GM21528 (cell line): Measurements from ENCODE around the gene SLC25A13.

ENCODE experiments used
- ATAC-seq: cut with Tn5 transposase; IDR thresholded peaks from one replicate; pipeline ENCODE4 v1.9.1; 2021; ENCODE audit warnings: mild to moderate bottlenecking, moderate library complexity; ENCODE audit not compliant: unreplicated experiment, low FRiP score

The SLC25A13 gene

GRCh38 chr7:96244244-96244991 is 77.5 kb downstream of the SLC25A13 start:
- no peak for ATAC-seq

DNA sequence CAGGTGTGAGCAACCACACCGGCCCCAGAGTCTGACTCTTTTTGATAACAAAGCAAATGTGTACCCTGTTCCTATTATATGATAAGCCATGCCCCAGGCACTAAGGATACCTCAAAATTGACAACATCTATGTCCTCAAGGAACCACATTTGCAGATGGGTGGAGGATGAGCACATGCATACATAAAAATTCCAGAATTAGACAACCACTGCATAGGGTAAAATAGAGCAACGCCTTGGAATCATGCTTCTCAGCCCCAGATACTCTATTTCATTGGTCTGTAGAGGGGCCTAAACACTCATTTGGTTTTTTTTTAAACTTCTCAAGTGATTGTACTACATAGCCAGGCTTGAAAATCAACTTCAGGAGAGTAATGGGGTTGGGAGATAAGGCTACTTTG is 78.7 kb downstream of the SLC25A13 start:
- ATAC-seq, result no peak

DNA sequence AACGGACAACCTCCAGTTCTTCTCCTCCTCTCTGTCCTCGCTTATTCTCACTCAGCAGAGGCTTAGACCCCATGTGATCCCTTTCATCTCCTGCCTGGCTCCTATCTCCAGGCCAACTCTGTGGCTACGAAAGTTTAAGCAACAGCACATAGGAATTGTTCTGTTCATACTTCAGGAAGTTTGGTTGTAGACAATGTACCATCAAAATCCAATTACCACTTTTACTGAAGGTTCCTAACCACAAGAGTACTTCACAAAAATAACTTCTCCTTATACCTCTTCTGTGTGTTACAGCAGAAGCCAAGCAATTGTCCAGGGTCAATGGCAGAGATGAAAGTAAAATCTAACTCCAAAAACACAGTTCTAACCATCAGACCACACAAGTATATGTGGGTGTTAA is 80.0 kb downstream of the SLC25A13 start:
- no peak for ATAC-seq

DNA sequence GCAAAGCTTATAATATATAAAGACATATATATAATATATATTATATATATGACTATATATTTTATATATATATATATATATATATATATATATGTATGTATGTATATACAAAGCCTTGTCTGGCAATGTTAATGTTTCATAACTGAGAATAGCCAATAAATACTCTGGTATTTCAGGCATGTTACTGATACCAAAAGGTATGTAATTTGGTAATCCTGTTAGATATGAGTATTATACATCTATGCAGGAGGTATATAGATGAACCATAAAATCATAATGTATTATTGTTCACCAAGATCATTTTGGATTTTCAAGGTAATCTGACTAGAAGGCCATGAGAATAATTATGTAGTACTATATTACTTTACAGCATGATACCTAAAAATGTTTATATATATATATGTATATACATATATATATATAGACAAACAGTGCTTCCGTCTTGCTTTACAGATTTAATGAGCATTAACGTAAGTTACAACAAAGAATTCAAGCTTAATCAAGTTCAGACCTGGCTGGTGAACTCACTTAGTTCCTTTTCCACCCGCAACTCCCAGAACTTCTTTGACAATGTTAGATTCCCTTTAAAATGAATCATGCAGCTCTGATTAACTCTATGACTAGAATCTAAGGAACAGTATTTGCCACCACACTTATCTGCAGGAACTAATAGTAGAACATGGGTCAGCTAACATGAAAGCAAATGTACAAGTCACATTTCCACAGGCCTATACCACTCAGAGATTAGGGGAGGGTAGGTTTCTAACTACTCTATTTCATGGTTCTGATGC is 82.7 kb downstream of the SLC25A13 start:
- no peak for ATAC-seq

GRCh38 chr7:96238474-96238873 is 83.4 kb downstream of the SLC25A13 start:
- ATAC-seq, result no peak

DNA sequence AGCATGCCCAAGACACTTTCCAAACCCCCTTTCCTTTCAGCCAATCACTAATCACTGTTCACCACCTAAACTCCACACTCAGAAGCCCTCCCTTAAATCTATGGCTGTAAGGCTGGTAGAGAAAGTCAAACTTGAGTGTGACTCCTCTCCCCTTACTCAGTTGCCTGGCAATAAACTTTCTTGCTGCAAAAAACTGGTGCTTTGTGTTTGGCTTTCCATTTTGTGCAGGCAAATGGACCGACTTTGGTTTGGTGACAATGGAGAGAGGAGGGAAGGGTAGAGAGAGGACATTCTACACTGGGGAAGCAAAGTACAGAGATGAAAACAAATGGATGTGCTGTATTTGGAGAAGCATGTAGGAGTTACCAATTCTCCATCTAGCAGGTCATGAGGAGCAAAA is 84.9 kb downstream of the SLC25A13 start:
- no peak for ATAC-seq

DNA sequence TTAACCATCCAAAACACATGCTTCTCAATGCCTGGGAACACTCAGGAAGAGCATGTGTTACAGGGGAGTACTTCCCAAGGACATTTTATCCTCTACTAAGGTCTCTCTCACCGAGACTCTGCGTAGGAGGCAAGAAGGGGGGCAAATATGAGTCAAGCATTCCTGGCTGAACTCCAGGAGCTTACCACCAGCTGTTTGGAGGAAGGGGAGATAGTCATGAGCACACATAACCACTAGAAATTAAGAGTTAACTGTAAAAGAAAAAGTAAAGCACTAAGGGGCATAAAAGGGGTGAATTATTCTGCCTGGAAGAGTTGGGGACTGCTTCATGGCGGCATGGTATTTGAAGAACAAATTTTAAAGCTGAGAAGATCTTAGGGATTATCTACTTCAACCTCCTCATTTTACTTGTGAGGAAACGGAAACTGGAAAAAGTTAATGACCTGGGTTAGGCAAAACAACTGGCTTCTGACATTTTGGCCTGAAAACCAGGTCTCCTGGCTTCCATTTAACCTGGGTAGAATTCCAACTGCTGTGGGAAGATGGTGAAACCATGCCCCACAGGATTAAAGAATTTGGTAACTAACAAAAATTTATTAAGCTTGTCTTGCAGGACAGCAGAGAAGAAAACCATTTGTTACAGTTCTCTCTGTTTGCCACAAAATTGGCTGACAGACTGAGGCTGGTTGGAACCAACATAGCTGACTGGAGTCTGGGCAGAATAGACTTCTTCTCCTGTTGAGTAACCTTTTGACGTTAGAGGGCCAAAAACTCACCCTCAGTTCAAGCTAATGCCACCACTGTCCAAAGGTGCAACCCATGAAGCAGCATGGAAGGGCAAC is 85.5 kb downstream of the SLC25A13 start:
- no peak for ATAC-seq

- no peak for ATAC-seq
These were observed 86.6 kb downstream of the SLC25A13 start for GRCh38 chr7:96235281-96235680.

DNA sequence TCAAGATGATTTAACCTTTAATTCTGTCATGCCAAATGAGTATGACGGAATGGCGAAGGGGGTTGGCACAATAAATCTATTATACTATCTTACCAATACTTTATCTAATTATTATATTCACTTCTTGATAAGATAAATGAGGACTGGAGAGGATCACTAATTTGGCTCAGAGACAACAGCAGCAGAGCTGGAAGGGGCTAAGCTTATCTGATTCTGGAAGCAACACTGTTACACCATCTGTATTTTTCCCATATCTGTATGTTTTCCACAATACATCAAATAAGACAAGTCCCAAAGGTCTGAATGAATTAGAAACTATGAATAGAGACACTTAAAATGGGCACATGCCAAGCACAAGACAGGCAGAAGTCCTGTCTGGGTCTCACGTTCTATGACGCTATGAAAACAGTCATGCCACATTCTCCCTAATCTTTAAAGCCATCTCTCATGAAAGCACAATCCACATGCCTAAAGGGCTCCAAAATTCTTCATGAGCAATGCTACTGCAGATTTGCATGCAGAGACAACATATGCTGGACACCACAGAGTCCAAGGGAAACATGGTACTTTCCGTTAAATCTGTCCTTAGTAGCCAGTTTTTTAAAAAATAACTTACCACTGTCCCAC is 88.3 kb downstream of the SLC25A13 start:
- no peak for ATAC-seq

DNA sequence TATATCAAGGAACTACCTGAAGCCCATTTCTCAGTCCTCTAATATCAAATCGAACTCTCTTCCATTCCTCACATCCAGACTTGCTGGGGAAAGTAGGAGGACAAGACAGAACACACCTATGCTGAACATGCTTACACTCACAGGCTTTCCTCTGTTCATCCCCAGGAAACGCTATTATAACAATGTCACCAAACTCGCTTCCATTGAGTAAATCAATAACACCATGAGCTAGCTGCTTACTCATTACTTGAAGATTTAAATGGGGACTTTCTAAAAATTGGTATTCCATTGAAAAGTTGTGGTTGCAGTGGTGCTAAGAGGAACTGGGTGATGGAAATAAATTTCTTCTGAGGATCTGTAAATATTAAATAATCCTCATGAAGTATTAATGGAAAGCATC is 88.8 kb downstream of the SLC25A13 start:
- ATAC-seq, result no peak

- ATAC-seq, result no peak
These were observed 93.1 kb downstream of the SLC25A13 start for GRCh38 chr7:96228760-96229159.

DNA sequence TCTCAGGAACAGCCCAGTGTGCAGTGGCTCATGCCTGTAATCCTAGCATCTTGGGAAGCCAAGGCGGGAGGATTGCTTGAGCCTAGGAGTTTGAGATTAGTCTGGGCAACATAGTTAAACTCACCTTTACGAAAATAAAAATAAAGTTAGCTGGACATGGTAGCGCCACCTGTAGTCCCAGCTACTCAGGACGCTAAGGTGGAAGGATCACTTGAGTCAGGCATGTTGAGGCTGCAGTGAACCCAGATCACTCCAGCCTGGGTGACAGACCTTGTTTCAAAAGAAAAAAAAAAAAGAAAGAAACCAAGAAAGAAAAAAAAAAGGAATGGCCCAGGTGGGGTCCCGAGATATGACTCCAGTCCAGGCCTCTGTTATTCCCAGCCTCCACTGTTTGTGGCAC is 96.6 kb downstream of the SLC25A13 start:
- no peak for ATAC-seq

DNA sequence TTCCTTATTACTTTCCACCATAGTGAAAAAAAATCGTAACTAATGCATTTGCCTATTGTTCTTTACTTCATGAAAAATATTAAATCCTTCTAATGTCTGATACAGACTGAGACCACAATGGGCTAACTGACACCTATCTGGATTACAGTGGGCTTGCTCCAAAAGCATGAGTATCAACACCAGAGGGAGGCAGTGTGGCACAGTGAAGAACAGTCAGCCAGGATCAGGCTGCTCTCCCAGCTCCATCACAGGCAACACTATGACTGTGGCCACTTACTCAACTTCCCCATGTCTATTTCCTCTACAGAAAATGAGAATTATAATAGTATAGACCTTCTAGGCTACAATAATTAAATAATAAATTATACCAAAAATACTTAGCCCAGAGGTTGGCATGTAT is 97.2 kb downstream of the SLC25A13 start:
- ATAC-seq, result no peak

- no peak for ATAC-seq
These were observed 97.8 kb downstream of the SLC25A13 start for GRCh38 chr7:96224073-96224472.

DNA sequence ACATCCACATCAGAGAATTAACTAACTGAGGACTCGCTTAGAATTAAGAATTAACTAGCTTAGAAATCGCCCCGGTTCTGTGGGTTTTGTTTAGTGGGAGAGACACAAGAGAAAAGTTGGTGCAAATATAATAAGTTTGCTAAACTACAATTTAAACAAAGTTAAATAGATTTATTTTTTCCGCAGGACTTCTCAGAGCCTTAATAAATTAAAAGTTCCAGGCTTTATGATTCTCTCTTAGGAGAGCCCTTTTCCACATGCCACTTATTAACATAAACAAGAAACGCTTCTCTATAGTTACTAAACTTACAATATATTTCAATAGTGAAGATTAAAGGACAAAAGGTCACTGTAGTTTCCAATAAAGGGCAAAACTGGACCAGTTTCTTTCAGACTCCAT is 100.0 kb downstream of the SLC25A13 start:
- ATAC-seq, result no peak

- no peak for ATAC-seq
These were observed 102.3 kb downstream of the SLC25A13 start for GRCh38 chr7:96219378-96220130.

- ATAC-seq, result no peak
These were observed 103.1 kb downstream of the SLC25A13 start for GRCh38 chr7:96218664-96219243.

DNA sequence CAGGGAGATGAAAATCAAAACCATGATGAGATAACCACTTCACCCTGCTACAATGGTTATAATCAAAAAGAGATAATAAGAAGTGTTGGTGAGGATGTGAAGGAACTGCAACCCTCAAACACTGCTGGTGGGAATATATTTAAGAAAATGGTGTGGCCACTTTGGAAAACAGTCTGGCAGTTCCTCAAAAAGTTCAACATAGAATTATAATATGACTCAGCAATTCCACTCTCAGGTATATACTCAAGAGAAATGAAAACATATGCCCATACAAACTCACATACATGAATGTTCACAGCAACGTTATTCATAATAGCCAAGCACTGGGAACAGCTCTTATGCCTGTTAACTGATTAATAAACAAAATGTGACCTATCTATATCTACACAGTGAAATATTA is 104.8 kb downstream of the SLC25A13 start:
- ATAC-seq, result no peak

DNA sequence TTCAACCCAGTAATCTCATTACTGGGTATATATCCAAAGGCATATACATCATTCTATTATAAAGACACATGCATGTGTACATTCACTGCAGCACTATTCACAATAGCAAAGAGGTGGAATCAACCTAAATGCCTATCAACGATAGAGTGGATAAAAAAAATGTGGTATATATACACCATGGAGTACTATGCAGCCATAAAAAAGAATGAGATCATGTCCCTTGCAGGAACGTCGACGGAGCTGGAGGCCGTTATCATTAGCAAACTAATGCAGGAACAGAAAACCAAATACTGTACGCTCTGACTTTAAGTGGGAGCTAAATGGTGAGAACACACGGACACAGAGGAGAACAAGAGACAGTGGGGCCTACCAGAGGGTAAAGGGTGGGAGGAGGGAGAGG is 105.5 kb downstream of the SLC25A13 start:
- no peak for ATAC-seq

DNA sequence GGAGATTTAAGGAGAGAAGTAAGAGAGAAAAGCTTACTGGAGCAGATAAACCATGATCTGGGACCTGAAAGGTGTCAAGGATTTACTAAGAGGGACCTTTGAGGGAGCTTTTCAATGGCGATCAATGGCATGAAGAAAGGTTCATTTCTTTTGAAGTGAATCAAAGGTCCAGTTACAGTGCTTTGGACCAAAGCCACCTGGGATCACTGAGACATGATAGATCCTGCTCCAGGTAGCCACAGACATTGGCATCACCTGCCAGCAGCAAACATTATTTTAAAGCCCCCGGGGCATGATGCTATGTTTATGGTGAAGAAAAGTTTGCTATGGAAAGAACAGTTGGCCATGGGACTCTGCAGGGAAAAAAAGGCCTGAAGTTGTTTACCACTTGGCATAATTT is 109.4 kb downstream of the SLC25A13 start:
- no peak for ATAC-seq
